IMR-90 (cell line): ENCODE data around the gene MEF2A. TPM values are rescaled to one million over a fixed set of nuclear protein-coding genes. Genes with fewer than 3 reads are reported as not detected.

Source experiments
- ATAC-seq: fragments of 200-7000 bp; cut with Tn5 transposase; 2 replicates; pipeline ENCODE4 v1.9.1; 2020; ENCODE audit warnings: low read depth, mild to moderate bottlenecking, moderate library complexity
- BruUV-seq: library from RNA; stranded (reverse); fragments of 400-500 nt; replicated peaks from 2 replicates; lab custom pipeline; 2021; lab: Mats Ljungman, UMichigan
- CTCF ChIA-PET: fragments of 300-600 bp; formaldehyde crosslinking; extraction: SDS; loops from one replicate; lab custom pipeline; 2021; ENCODE audit warnings: antibody characterized with exemption; lab: Yijun Ruan, JAX
- POLR2A ChIA-PET: fragments of 300-600 bp; sonication (Branson Sonifier 250); formaldehyde crosslinking; loops from one replicate; lab custom pipeline; 2022; ENCODE audit warnings: antibody characterized with exemption; ENCODE audit not compliant: unreplicated experiment; lab: Charles Lee
- DNase-seq: peaks from one replicate; pipeline ENCODE4 v3.0.0; 2013
- H2AFZ ChIP-seq: replicated peaks from 2 replicates; pipeline ENCODE3; 2013; ENCODE audit warnings: low read length, mild to moderate bottlenecking; ENCODE audit not compliant: poor library complexity
- H2AK5ac ChIP-seq: 2 replicates; pipeline ENCODE4 v1.6.1; 2013; ENCODE audit warnings: low read depth, low read length, inconsistent platforms
- H2AK9ac ChIP-seq: replicated peaks from 2 replicates; pipeline ENCODE3; 2013; ENCODE audit warnings: mild to moderate bottlenecking, low read depth, low read length, moderate library complexity; ENCODE audit not compliant: poor library complexity
- H2BK120ac ChIP-seq: 2 replicates; pipeline ENCODE4 v1.6.1; 2013; ENCODE audit warnings: low read depth, low read length, inconsistent platforms
- H2BK15ac ChIP-seq: 3 replicates; pipeline ENCODE4 v1.6.1; 2013; ENCODE audit warnings: low read depth, low read length, inconsistent platforms
- H2BK20ac ChIP-seq: 2 replicates; pipeline ENCODE4 v1.6.1; 2013; ENCODE audit warnings: low read depth, mild to moderate bottlenecking, inconsistent platforms, low read length, moderate library complexity
- H2BK5ac ChIP-seq: 2 replicates; pipeline ENCODE4 v1.6.1; 2013; ENCODE audit warnings: mild to moderate bottlenecking, low read depth, low read length, inconsistent platforms; ENCODE audit not compliant: poor library complexity, severe bottlenecking
- H3K14ac ChIP-seq: replicated peaks from 2 replicates; pipeline ENCODE4 v1.6.1; 2013; ENCODE audit warnings: low read depth, low read length, inconsistent platforms
- H3K18ac ChIP-seq: 2 replicates; pipeline ENCODE4 v1.6.1; 2013; ENCODE audit warnings: low read depth, low read length, control low read depth
- H3K23ac ChIP-seq: 2 replicates; pipeline ENCODE4 v1.6.1; 2013; ENCODE audit warnings: low read depth, low read length, inconsistent platforms
- H3K27ac ChIP-seq: 2 replicates; pipeline ENCODE4 v1.5.1; 2013; ENCODE audit warnings: mild to moderate bottlenecking, control low read depth, low read length; ENCODE audit not compliant: insufficient read depth
- H3K27me3 ChIP-seq: 2 replicates; pipeline ENCODE4 v1.6.1; 2013; ENCODE audit warnings: low read length; ENCODE audit not compliant: control insufficient read depth, insufficient read depth
- H3K36me3 ChIP-seq: 2 replicates; pipeline ENCODE4 v1.6.1; 2013; ENCODE audit warnings: low read length, mixed read lengths; ENCODE audit not compliant: control insufficient read depth, insufficient read depth
- H3K4ac ChIP-seq: 2 replicates; pipeline ENCODE4 v1.6.1; 2013; ENCODE audit warnings: low read depth, low read length, inconsistent platforms
- H3K4me1 ChIP-seq: 2 replicates; pipeline ENCODE4 v1.6.1; 2013; ENCODE audit warnings: low read length, mixed read lengths; ENCODE audit not compliant: control insufficient read depth, insufficient read depth
- H3K4me2 ChIP-seq: 2 replicates; pipeline ENCODE4 v1.6.1; 2013; ENCODE audit warnings: low read depth, mild to moderate bottlenecking, control low read depth, low read length, moderate library complexity
- H3K4me3 ChIP-seq: 2 replicates; pipeline ENCODE4 v1.5.1; 2013; ENCODE audit warnings: low read depth, mild to moderate bottlenecking, control low read depth, low read length, moderate library complexity; ENCODE audit not compliant: insufficient read depth
- H3K56ac ChIP-seq: 2 replicates; pipeline ENCODE4 v1.6.1; 2013; ENCODE audit warnings: low read length, inconsistent platforms; ENCODE audit not compliant: insufficient read depth; ENCODE audit errors: extremely low read depth
- H3K79me1 ChIP-seq, 2 experiments: 2 replicates each; pipeline ENCODE4 v1.6.1; 2013; ENCODE audit warnings: low read length in 2 of 2, inconsistent platforms in 1 of 2, low read depth in 1 of 2
- H3K9ac ChIP-seq: 2 replicates; pipeline ENCODE4 v1.6.1; 2013; ENCODE audit warnings: low read depth, low read length, control low read depth
- H3K9me1 ChIP-seq: 2 replicates; pipeline ENCODE4 v1.6.1; 2013; ENCODE audit warnings: low read length, inconsistent platforms; ENCODE audit not compliant: insufficient read depth
- H3K9me3 ChIP-seq: 2 replicates; pipeline ENCODE4 v1.6.1; 2013; ENCODE audit warnings: low read length; ENCODE audit not compliant: control insufficient read depth, insufficient read depth
- H4K20me1 ChIP-seq: 2 replicates; pipeline ENCODE4 v1.6.1; 2013; ENCODE audit warnings: low read length, inconsistent platforms; ENCODE audit not compliant: insufficient read depth
- H4K5ac ChIP-seq: 2 replicates; pipeline ENCODE4 v1.6.1; 2013; ENCODE audit warnings: mild to moderate bottlenecking, low read depth, low read length, control low read depth
- H4K8ac ChIP-seq, 2 experiments: 2 replicates each; pipeline ENCODE4 v1.6.1; 2013; ENCODE audit warnings: low read depth in 2 of 2, low read length in 2 of 2, control low read depth in 1 of 2, inconsistent platforms in 1 of 2
- H4K91ac ChIP-seq: 2 replicates; pipeline ENCODE4 v1.6.1; 2013; ENCODE audit warnings: low read depth, low read length, inconsistent platforms; ENCODE audit not compliant: insufficient read depth
- BHLHE40 ChIP-seq: fragments of 150-350 bp; IDR thresholded peaks from 2 replicates; pipeline ENCODE4 v1.6.1; 2016; ENCODE audit warnings: mild to moderate bottlenecking, low read depth, low read length
- CEBPB ChIP-seq: IDR thresholded peaks from 2 replicates; pipeline ENCODE4 v1.6.1; 2012; ENCODE audit warnings: low read depth, low read length, improper control_type of control experiment
- CHD1 ChIP-seq: IDR thresholded peaks from 2 replicates; pipeline ENCODE4 v1.6.1; 2012; ENCODE audit warnings: low read depth, low read length, improper control_type of control experiment
- CTCF ChIP-seq: conservative IDR thresholded peaks from 2 replicates; pipeline ENCODE4 v1.5.1; 2012; ENCODE audit warnings: mild to moderate bottlenecking, low read depth, low read length, improper control_type of control experiment
- ELK1 ChIP-seq: fragments of 150-350 bp; IDR thresholded peaks from 2 replicates; pipeline ENCODE4 v1.6.1; 2016; ENCODE audit warnings: low read depth, mild to moderate bottlenecking, low read length, moderate library complexity, borderline replicate concordance
- MAFK ChIP-seq: IDR thresholded peaks from 2 replicates; pipeline ENCODE4 v1.6.1; 2012; ENCODE audit warnings: low read depth, low read length, improper control_type of control experiment
- NFE2L2 ChIP-seq: fragments of 150-350 bp; IDR thresholded peaks from 2 replicates; pipeline ENCODE4 v1.6.1; 2016; ENCODE audit warnings: low read depth, mild to moderate bottlenecking, low read length
- RAD21 ChIP-seq: IDR thresholded peaks from 2 replicates; pipeline ENCODE4 v1.6.1; 2012; ENCODE audit warnings: low read length, improper control_type of control experiment
- RCOR1 ChIP-seq: IDR thresholded peaks from 2 replicates; pipeline ENCODE4 v1.6.1; 2012; ENCODE audit warnings: mild to moderate bottlenecking, low read length, improper control_type of control experiment; ENCODE audit not compliant: insufficient replicate concordance
- RFX5 ChIP-seq: IDR thresholded peaks from 2 replicates; pipeline ENCODE4 v1.8.0; 2012; ENCODE audit warnings: low read depth, mild to moderate bottlenecking, low read length, moderate library complexity
- SMC3 ChIP-seq: fragments of 150-350 bp; IDR thresholded peaks from 2 replicates; pipeline ENCODE4 v1.6.1; 2016; ENCODE audit warnings: low read depth, mild to moderate bottlenecking, antibody characterized with exemption, low read length, moderate library complexity
- USF2 ChIP-seq: fragments of 150-350 bp; IDR thresholded peaks from 2 replicates; pipeline ENCODE4 v1.6.1; 2017; ENCODE audit warnings: mild to moderate bottlenecking, antibody characterized with exemption, low read length, low read depth
- WGBS, 2 experiments: methylation state at CpG; one replicate each; pipeline versions ENCODE4 v1.1.5 to v1.1.7; 2013; ENCODE audit warnings: missing lambda C conversion rate in 2 of 2; ENCODE audit not compliant: insufficient read length in 1 of 2; ENCODE audit errors: extremely low coverage in 2 of 2; 5-methylcytosine and 5-hydroxymethylcytosine counted together
- dilution Hi-C: fragments of 300-500 bp; cut with HindIII; formaldehyde crosslinking; loops from one replicate; pipeline ENCODE4 v1.14.3; 2018; ENCODE audit warnings: low sequenced_read_pairs; ENCODE audit not compliant: unreplicated experiment
- in situ Hi-C: fragments of 300-500 bp; cut with MboI; formaldehyde crosslinking; loops from 3 replicates; pipeline ENCODE4 v1.14.3; 2019; ENCODE audit warnings: low sequenced_read_pairs, inconsistent platforms, mixed read lengths
- intact Hi-C: fragments of 100-400 bp; cut with micrococcal nuclease; formaldehyde crosslinking; loops from 2 replicates; pipeline ENCODE4 v1.10.0; 2022
- polyA plus RNA-seq, 3 experiments: library from polyadenylated mRNA; depleted of rRNA; stranded (reverse); fragments of >200 nt; gene quantifications; 2 replicates each; pipeline ENCODE4 v1.2.3, GENCODE V29; 2012; ENCODE audit warnings: low replicate concordance in 1 of 3
- total RNA-seq: library from RNA; depleted of rRNA; stranded (reverse); fragments of >200 nt; gene quantifications from 2 replicates; pipeline ENCODE4 v1.2.3, GENCODE V29; 2012

Gene MEF2A
- total and polyA plus RNA-seq, 2 of the 4 experiments (the other 2 are of a cell fraction) = 16.1 to 16.7 TPM

- H3K36me3 ChIP-seq = peaks cover 17% of the 10 kb centered on the region
- H2BK15ac ChIP-seq = no peak overlapping the region
- no peaks in the 10 kb centered on the region for H3K9me3 ChIP-seq
- H3K56ac ChIP-seq = no peak overlapping the region
- no peak overlapping the region for H2BK5ac ChIP-seq
- H4K20me1 ChIP-seq = no peaks in the 10 kb centered on the region
- no peak overlapping the region for H3K23ac ChIP-seq
- no peak for DNase-seq
- no peak overlapping the region for H2BK120ac ChIP-seq
- H2AK9ac ChIP-seq = no peak overlapping the region
- intact Hi-C loops = no loop called here
- no peak overlapping the region for H3K9ac ChIP-seq
- H2AK5ac ChIP-seq = no peak overlapping the region
- no TSS peak for BruUV-seq
- no peak overlapping the region for H4K8ac ChIP-seq
- peaks cover 0 to 15% of the 10 kb centered on the region in 2 experiments for H3K79me1 ChIP-seq
- no peak overlapping the region for H3K14ac ChIP-seq
- no peak overlapping the region for H4K91ac ChIP-seq
- no peaks in the 10 kb centered on the region; the same call in 1 of the 2 replicates for H3K9me1 ChIP-seq
- no peak overlapping the region for H3K4me3 ChIP-seq
- no peak overlapping the region for H2BK20ac ChIP-seq
- dilution Hi-C loops = no loop called here
- TF ChIP-seq RAD21 = no peak
- TF ChIP-seq CHD1 = no peak
- no peak for TF ChIP-seq USF2
- no peak for TF ChIP-seq CEBPB
- TF ChIP-seq ELK1 = no peak
- no peak for TF ChIP-seq CTCF
- TF ChIP-seq RCOR1 = no peak
- no peak for TF ChIP-seq BHLHE40
- no peak for TF ChIP-seq RFX5
- TF ChIP-seq MAFK = no peak
- no peak for TF ChIP-seq NFE2L2
- no peak for TF ChIP-seq SMC3
- no peaks in the 10 kb centered on the region for H3K27me3 ChIP-seq
- H3K4me2 ChIP-seq = no peak overlapping the region
- no peak overlapping the region for H2AFZ ChIP-seq
- no peak overlapping the region for H3K18ac ChIP-seq
- ChIA-PET CTCF (no interaction called here), POLR2A (no interaction called here)
- no peak overlapping the region for H3K27ac ChIP-seq
- in situ Hi-C loops = no loop called here
- no peak for ATAC-seq
- no peaks in the 10 kb centered on the region for H3K4me1 ChIP-seq
- H4K5ac ChIP-seq = no peak overlapping the region
- no peak overlapping the region for H3K4ac ChIP-seq
- WGBS, 2 experiments = no CpG with 5 or more reads among the region's 1 CpG
These were observed 120.5 kb downstream of the MEF2A start for GRCh38 chr15:99686290-99686689.
